Measurements from ENCODE around the gene INTS11. TPM values are rescaled to one million over a fixed set of nuclear protein-coding genes. Genes with fewer than 3 reads are reported as not detected.

Gene INTS11
- total and polyA plus RNA-seq, 2 of the 13 experiments (the other 11 are each of a cell fraction or from before 2014, with no cell fraction given) = 52.8 to 94.8 TPM

DNA sequence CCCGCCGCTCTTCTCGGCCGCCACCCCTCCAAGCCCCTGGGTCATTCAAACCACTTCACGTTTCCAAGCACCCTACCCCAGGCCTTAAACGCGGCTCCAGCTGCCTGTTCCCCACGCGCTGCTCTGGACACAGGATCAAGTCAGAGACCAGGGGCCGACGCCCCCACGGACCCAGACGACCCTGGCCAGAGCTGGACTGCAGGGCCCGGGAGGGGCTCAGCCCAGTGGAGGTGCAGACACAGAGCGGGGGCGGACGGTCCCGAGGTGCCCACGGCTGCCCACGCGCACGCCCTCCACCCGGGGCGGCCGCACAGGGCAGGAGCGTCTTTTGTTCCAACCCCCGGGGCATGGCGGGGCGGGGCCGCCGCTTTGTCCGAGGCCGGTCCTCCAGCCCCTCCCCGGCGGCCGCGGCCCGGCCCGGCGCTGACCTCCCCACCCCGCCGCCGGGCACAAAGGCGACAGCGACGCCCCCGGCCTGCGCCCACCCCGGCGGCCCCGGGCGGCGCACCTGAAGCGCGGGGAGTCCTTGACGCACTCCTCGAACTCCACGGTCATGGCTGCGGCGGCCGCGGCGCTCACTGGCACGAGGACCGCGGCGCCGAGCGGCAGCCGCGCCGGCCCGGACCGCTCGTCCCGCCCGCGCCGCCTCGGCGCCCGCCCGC is 17.1 kb downstream of the INTS11 start:
- Histone ChIP-seq H3K9ac (ENCODE audit: insufficient read depth, low read depth, low read length) (peak overlapping the region; percentile 88), H3K79me2 (ENCODE audit: insufficient read depth, low read length) (peaks cover 15% of the 10 kb centered on the region), H3K27me3 (ENCODE audit: control insufficient read depth in 1 of 2, insufficient read depth in 2 of 2, low read length in 2 of 2) (no peaks in the 10 kb centered on the region), H3K4me2 (ENCODE audit: low read depth, low read length) (peak overlapping the region; percentile 98), H3K27ac (ENCODE audit: extremely low read length, insufficient read depth, low read length) (peak overlapping the region; percentile 79), H3K4me1 (ENCODE audit: insufficient read depth, low read length) (peaks cover 37% of the 10 kb centered on the region), H2AFZ (ENCODE audit: low read length) (no peak overlapping the region), H3K4me3 (replicated peaks in 1 of 3; ENCODE audit: insufficient read depth in 1 of 3, low read depth in 2 of 3, low read length in 3 of 3) (peak overlapping the region; percentile 77 to 93 (median 91)), H3K36me3 (replicated peaks in 1 of 2; ENCODE audit: control insufficient read depth in 1 of 2, insufficient read depth in 2 of 2, low read length in 2 of 2) (peaks cover 4 to 15% of the 10 kb centered on the region in 2 experiments; a peak in 1 of 5 replicates), H3K9me3 (ENCODE audit: low read length) (no peaks in the 10 kb centered on the region), H4K20me1 (ENCODE audit: insufficient read depth, low read length) (no peaks in the 10 kb centered on the region; the same call in 1 of the 2 replicates)
- no peak for ATAC-seq
- no peak for FAIRE-seq
- in situ Hi-C loops (cut with HindIII; ENCODE audit: extremely low pct_ligation_motif_present, low pct_unique_long_range_greater_than_20kb) (no loop called here), intact Hi-C loops (cut with micrococcal nuclease; ENCODE audit: unreplicated experiment) (no loop called here)
- WGBS (ENCODE audit: low lambda C conversion rate) = 0% methylated on average over 5 of the region's 83 CpGs
- BruUV-seq (replicated peaks) = no TSS peak
- DNase-seq (ENCODE audit: low spot score) = no peak
- CTCF ChIA-PET (ENCODE audit: low intra/inter-chr PET ratio, low total read pairs) = no interaction called here
- POLR2A ChIA-PET = interaction anchor here (0.7 to 0.9 kb wide), 4 partner anchors 34 to 179 kb away, joined by 3 to 4 read pairs (median 3); partner anchors contain the start of gene UBE2J2
- TF ChIP-seq PREB (CRISPR knock-in tag; IDR thresholded peaks at IDR 0.05) (no peak), ZNF256 (CRISPR knock-in tag; conservative IDR thresholded peaks at IDR 0.05) (no peak), MTERF4 (CRISPR knock-in tag; IDR thresholded peaks at IDR 0.05) (no peak), NFE2L1 (CRISPR knock-in tag; IDR thresholded peaks at IDR 0.05; ENCODE audit: borderline replicate concordance) (0 out of 2 replicates have a peak, but pooled peaks have one; percentile 49), ZNF20 (CRISPR knock-in tag; IDR thresholded peaks at IDR 0.05) (no peak), RELA (CRISPR knock-in tag; IDR thresholded peaks at IDR 0.05) (no peak), RBFOX2 (IDR thresholded peaks at IDR 0.05; ENCODE audit: low read depth, low read length) (peak; percentile 54), MLXIP (CRISPR knock-in tag; IDR thresholded peaks at IDR 0.05; ENCODE audit: borderline replicate concordance) (no peak), REPIN1 (CRISPR knock-in tag; IDR thresholded peaks at IDR 0.05; ENCODE audit: borderline replicate concordance, low read depth) (no peak), MTF1 (CRISPR knock-in tag; IDR thresholded peaks at IDR 0.05) (no peak), SIX1 (CRISPR knock-in tag; IDR thresholded peaks at IDR 0.05; ENCODE audit: borderline replicate concordance) (no peak), SMAD3 (CRISPR knock-in tag; IDR thresholded peaks at IDR 0.05) (no peak), SUZ12 (IDR thresholded peaks at IDR 0.05; ENCODE audit: low read depth, low read length) (no peak)
- TF ChIP-seq, protein P1, sequence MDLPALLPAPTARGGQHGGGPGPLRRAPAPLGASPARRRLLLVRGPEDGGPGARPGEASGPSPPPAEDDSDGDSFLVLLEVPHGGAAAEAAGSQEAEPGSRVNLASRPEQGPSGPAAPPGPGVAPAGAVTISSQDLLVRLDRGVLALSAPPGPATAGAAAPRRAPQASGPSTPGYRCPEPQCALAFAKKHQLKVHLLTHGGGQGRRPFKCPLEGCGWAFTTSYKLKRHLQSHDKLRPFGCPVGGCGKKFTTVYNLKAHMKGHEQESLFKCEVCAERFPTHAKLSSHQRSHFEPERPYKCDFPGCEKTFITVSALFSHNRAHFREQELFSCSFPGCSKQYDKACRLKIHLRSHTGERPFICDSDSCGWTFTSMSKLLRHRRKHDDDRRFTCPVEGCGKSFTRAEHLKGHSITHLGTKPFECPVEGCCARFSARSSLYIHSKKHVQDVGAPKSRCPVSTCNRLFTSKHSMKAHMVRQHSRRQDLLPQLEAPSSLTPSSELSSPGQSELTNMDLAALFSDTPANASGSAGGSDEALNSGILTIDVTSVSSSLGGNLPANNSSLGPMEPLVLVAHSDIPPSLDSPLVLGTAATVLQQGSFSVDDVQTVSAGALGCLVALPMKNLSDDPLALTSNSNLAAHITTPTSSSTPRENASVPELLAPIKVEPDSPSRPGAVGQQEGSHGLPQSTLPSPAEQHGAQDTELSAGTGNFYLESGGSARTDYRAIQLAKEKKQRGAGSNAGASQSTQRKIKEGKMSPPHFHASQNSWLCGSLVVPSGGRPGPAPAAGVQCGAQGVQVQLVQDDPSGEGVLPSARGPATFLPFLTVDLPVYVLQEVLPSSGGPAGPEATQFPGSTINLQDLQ (CRISPR knock-in tag; IDR thresholded peaks at IDR 0.05) = no peak
- TF ChIP-seq, protein P2, sequence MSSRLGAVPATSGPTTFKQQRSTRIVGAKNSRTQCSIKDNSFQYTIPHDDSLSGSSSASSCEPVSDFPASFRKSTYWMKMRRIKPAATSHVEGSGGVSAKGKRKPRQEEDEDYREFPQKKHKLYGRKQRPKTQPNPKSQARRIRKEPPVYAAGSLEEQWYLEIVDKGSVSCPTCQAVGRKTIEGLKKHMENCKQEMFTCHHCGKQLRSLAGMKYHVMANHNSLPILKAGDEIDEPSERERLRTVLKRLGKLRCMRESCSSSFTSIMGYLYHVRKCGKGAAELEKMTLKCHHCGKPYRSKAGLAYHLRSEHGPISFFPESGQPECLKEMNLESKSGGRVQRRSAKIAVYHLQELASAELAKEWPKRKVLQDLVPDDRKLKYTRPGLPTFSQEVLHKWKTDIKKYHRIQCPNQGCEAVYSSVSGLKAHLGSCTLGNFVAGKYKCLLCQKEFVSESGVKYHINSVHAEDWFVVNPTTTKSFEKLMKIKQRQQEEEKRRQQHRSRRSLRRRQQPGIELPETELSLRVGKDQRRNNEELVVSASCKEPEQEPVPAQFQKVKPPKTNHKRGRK (CRISPR knock-in tag; IDR thresholded peaks at IDR 0.05) = no peak
